IPS-20b (cell line): ENCODE measurements around the gene STRN3.

ENCODE experiments used
- H3K27ac ChIP-seq: one replicate; pipeline ENCODE4 v1.5.1; 2013; ENCODE audit warnings: low read length
- H3K27me3 ChIP-seq: 2 replicates; pipeline ENCODE4 v1.6.1; 2013; ENCODE audit warnings: mild to moderate bottlenecking, low read length, inconsistent platforms; ENCODE audit not compliant: insufficient read depth
- H3K36me3 ChIP-seq: 2 replicates; pipeline ENCODE4 v1.6.1; 2013; ENCODE audit warnings: low read depth, mild to moderate bottlenecking, inconsistent platforms, low read length, moderate library complexity; ENCODE audit not compliant: insufficient read depth
- H3K4me1 ChIP-seq: 2 replicates; pipeline ENCODE4 v1.6.1; 2013; ENCODE audit warnings: mild to moderate bottlenecking, control low read depth, inconsistent platforms, low read length, moderate library complexity; ENCODE audit not compliant: insufficient read depth
- H3K4me3 ChIP-seq: 2 replicates; pipeline ENCODE4 v1.5.1; 2013; ENCODE audit warnings: mild to moderate bottlenecking, low read length, inconsistent platforms
- H3K9ac ChIP-seq: 2 replicates; pipeline ENCODE4 v1.6.1; 2013; ENCODE audit warnings: low read depth, mild to moderate bottlenecking, inconsistent platforms, low read length, moderate library complexity
- H3K9me3 ChIP-seq: 2 replicates; pipeline ENCODE4 v1.6.1; 2013; ENCODE audit warnings: mild to moderate bottlenecking, low read depth, low read length, inconsistent platforms; ENCODE audit not compliant: insufficient read depth

The STRN3 gene

DNA sequence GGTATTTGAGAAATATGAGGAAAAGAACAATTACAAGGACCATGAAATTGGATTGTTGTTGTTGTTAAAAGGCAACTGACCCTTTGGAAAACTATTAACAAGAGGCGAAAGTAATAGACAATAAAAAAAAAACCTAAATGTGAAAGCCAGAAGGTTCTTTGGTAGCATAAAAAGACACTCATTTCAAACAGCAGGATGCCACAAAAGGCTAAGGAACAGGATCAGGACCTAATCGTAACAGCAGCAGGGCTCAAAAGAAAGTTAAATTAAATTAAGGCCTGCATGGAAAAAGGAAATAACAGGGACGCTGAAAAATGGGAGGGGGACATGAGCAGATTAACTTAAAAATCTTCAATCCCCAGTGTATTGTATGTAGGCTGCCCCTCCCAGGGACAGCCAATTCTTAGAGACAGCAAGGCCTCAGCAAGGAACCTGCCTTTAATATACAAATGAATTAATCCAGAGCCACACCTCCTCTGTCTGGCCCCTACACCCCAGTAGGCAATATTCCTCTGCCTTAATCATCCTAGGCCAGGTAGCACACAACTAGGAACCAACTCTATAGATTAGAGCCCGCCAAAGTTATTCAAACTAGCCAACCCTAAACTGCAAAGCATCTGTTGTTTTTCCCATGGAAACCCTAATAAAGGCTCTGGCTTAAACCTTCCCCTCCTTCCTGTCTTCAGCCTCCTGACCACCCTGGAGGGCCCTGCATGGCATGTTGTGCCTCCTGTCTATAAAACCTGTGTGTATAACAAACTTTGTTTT, 29.1 kb downstream of the STRN3 start:
- Histone ChIP-seq H3K9ac (peak overlapping the region; percentile 4; the same call in 1 of the 2 replicates), H3K9me3 (no peaks in the 10 kb centered on the region), H3K4me3 (peak overlapping the region; percentile 46), H3K27ac (no peak overlapping the region), H3K4me1 (peaks cover 45% of the 10 kb centered on the region), H3K27me3 (no peaks in the 10 kb centered on the region), H3K36me3 (no peaks in the 10 kb centered on the region)

DNA sequence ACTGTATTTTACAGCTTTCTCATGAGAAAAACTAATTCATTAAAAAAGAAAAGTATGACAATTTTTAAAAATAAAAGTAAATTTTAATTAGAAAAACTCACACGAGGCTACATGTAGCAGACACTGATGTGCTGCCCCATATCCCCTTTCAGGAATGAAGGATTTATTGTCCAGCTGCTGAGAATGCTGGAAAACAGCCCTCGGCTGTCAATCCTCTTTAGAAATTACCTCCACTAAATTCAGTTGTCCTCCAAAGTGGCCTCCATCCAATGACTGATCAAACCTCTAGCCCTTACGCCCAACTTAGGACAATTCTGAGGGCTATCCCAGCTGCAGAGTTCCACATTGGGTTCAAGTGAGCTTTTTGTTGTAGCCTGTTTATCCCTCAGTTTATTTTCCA, 30.5 kb downstream of the STRN3 start:
- Histone ChIP-seq H3K4me3 (no peak overlapping the region), H3K9me3 (no peaks in the 10 kb centered on the region), H3K27me3 (no peaks in the 10 kb centered on the region), H3K4me1 (peaks cover 41% of the 10 kb centered on the region), H3K36me3 (0 out of 2 replicates have a peak, but pooled peaks cover 1% of the 10 kb centered on the region), H3K27ac (no peak overlapping the region), H3K9ac (no peak overlapping the region)

DNA sequence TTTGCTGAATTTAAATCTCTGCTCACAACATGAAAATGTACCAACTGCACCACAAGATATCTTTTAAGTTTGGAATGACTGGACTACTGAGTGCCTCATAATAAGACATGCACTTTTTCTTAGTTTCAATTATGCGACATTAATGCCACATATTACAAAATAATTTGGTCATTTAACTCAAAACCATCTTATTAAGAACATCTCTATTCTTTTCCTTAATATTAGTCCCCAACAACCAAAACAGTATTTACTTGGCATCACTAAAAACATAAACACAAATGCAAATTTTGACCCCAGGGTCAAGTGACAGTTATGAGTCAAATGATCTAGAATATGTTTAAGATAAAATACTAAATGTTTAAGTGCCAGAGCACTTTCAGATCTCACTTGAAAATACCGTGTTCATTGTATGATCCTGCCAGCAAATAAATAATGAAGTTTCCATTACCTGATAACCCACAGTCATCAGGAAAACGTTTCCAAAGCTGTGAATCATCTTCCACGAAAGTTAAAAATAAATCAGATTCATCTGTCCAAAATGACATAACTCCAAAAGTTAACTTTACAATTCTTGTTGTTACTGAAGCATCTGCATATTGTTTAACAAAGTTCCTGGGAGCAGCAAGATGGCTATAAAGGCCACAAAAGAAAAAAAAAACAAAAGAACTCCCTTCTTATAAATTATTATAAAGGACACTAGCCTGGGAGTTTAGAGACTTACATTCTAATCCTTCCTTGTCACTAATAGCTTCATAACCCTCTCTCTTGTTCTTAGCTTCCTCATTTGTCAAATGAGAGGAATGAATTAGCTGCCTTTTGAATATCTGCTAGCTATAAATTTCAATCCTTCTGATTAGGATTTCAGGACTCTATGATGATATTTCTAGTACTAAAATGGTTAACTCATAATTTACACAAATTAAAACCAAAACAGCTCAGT, 31.2 kb downstream of the STRN3 start:
- H3K36me3 ChIP-seq: 0 out of 2 replicates have a peak, but pooled peaks cover 3% of the 10 kb centered on the region
- no peak overlapping the region for H3K9ac ChIP-seq
- H3K27me3 ChIP-seq: no peaks in the 10 kb centered on the region
- H3K9me3 ChIP-seq: no peaks in the 10 kb centered on the region
- H3K27ac ChIP-seq: no peak overlapping the region
- peaks cover 38% of the 10 kb centered on the region for H3K4me1 ChIP-seq
- H3K4me3 ChIP-seq: no peak overlapping the region

DNA sequence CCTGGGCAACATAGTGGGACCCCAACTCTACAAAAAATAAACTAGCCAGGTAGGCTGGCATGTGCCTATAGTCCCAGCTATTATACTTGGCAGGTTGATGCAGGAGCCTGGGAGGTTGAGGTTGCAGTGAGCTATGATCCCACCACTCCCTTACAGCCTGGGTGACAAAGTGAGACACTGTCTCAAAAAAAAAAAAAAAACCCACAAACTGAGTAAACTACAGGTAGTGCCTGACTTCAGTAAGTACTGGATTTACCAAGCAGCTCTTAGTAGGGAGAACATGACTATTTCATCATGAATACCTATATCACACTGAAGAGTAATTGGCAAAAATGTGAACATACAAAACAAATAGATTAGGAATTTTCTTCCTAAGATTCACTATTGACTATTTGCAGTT, 33.1 kb downstream of the STRN3 start:
- Histone ChIP-seq H3K4me1 (peaks cover 31% of the 10 kb centered on the region), H3K36me3 (0 out of 2 replicates have a peak, but pooled peaks cover 3% of the 10 kb centered on the region), H3K9ac (no peak overlapping the region), H3K27me3 (no peaks in the 10 kb centered on the region), H3K27ac (no peak overlapping the region), H3K9me3 (no peaks in the 10 kb centered on the region), H3K4me3 (no peak overlapping the region)

DNA sequence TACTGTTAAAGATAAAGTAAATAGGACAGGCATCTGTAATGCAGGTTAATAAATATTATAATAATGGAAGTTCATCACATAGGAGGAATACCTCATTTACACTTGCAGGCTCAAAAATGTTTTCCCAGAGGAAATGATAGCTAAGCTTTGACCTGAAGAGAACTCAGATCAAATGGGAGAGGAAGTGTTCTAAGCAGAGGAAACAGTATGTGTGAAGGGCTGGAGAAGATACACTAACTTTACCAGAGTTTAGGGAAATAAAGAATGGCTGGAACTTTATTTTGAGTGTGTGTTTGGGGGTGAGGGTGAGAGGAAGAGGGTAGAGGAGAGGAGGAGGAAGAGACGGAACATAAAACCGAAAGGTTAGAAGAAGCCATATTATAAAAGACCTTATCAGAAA, 34.8 kb downstream of the STRN3 start:
- Histone ChIP-seq H3K4me1 (peaks cover 18% of the 10 kb centered on the region; the same call in 1 of the 2 replicates), H3K36me3 (0 out of 2 replicates have a peak, but pooled peaks cover 3% of the 10 kb centered on the region), H3K9ac (no peak overlapping the region), H3K4me3 (no peak overlapping the region), H3K27me3 (no peaks in the 10 kb centered on the region), H3K9me3 (no peaks in the 10 kb centered on the region), H3K27ac (no peak overlapping the region)

- Histone ChIP-seq H3K4me1 (peaks cover 14% of the 10 kb centered on the region; the same call in 1 of the 2 replicates), H3K9ac (no peak overlapping the region), H3K4me3 (no peak overlapping the region), H3K27me3 (no peaks in the 10 kb centered on the region), H3K27ac (no peak overlapping the region), H3K9me3 (no peaks in the 10 kb centered on the region), H3K36me3 (0 out of 2 replicates have a peak, but pooled peaks cover 3% of the 10 kb centered on the region)
Observed at GRCh38 chr14:30990770-30991169, 35.4 kb downstream of the STRN3 start.

DNA sequence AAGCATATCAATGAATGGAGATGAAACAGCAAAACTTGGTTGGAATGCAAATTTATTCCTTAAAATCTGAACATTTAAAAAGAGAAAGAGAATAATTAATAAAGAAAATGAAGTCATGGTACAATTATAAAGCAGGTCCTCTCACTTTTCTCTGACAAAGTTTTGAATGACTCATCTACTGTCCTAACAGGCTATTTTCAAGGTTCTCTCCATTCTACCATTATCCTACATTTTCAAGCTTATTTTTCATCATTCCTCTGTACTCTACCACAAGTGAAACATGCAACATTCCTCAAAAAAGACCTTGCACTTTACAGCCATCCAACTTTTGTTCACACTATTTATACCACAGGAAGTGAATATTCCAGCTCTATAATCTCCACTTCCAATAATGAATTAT, 37.7 kb downstream of the STRN3 start:
- Histone ChIP-seq H3K4me1 (peaks cover 3% of the 10 kb centered on the region; the same call in 1 of the 2 replicates), H3K9me3 (no peaks in the 10 kb centered on the region), H3K4me3 (no peak overlapping the region), H3K27me3 (no peaks in the 10 kb centered on the region), H3K27ac (no peak overlapping the region), H3K36me3 (0 out of 2 replicates have a peak, but pooled peaks cover 3% of the 10 kb centered on the region), H3K9ac (no peak overlapping the region)

- Histone ChIP-seq H3K4me3 (no peak overlapping the region), H3K4me1 (no peaks in the 10 kb centered on the region), H3K36me3 (0 out of 2 replicates have a peak, but pooled peaks cover 2% of the 10 kb centered on the region), H3K27me3 (no peaks in the 10 kb centered on the region), H3K27ac (no peak overlapping the region), H3K9ac (no peak overlapping the region), H3K9me3 (no peaks in the 10 kb centered on the region)
Observed at GRCh38 chr14:30985796-30986195, 40.4 kb downstream of the STRN3 start.

DNA sequence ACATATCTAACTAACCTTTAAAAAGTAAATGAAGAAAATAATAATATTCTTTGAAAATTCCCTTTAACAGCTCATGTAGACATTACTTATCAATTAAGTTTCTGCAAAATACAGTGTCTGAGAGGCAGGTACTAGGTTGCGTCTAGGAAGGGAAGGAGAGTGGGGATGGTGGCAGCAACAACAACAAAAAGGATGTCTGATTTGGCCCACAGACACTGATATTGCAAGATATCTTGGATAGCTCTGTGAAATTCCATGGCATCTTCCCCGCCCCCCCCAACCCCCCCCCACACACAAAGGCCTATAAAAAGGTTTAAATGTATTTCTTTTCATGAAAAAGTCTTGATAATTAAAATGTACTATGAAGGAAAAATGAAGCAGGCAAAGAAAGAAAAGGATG, 42.3 kb downstream of the STRN3 start:
- H3K27me3 ChIP-seq: no peaks in the 10 kb centered on the region
- H3K27ac ChIP-seq: no peak overlapping the region
- H3K9ac ChIP-seq: no peak overlapping the region
- no peak overlapping the region for H3K4me3 ChIP-seq
- H3K36me3 ChIP-seq: no peaks in the 10 kb centered on the region
- no peaks in the 10 kb centered on the region for H3K9me3 ChIP-seq
- no peaks in the 10 kb centered on the region for H3K4me1 ChIP-seq

DNA sequence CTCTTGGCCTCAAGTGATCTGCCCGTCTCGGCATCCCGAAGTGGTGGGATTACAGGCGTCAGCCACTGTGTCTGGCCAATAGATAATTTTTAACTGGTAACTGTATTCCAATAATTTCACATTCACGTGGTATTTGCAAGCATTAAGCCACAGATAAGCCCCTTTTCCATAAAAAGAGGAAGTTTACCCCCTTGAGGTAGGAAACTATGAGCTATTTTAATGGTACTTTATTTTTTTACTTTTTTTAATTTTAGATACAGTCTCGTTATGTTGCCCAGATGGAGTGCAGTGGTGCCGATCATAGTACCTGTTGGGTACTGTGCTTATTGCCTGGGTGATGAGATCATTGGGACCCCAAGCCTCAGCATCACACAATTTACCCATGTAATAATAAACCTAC, 43.6 kb downstream of the STRN3 start:
- no peaks in the 10 kb centered on the region for H3K9me3 ChIP-seq
- no peaks in the 10 kb centered on the region for H3K36me3 ChIP-seq
- H3K27ac ChIP-seq: no peak overlapping the region
- no peak overlapping the region for H3K4me3 ChIP-seq
- H3K27me3 ChIP-seq: no peaks in the 10 kb centered on the region
- no peak overlapping the region for H3K9ac ChIP-seq
- no peaks in the 10 kb centered on the region for H3K4me1 ChIP-seq

DNA sequence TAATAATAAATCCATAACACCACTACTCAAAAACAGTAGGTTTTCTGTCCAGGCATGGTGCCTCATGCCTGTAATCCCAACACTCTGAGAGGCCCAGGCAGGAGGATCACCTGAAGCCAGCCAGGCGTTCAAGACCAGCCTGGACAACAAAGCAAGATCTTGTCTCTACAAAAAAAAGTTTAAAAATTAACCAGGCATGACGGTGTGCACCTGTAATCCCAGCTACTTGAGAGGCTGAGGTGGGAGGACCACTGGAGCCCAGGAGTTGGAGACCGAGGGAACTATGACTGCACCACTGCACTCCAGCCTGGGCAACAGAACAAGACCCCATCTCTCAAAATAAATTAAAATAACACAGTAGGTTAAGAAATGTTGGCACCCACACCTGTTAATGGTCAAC, 45.2 kb downstream of the STRN3 start:
- no peak overlapping the region for H3K4me3 ChIP-seq
- H3K9me3 ChIP-seq: no peaks in the 10 kb centered on the region
- H3K27me3 ChIP-seq: no peaks in the 10 kb centered on the region
- no peaks in the 10 kb centered on the region for H3K4me1 ChIP-seq
- H3K27ac ChIP-seq: no peak overlapping the region
- H3K36me3 ChIP-seq: no peaks in the 10 kb centered on the region
- H3K9ac ChIP-seq: no peak overlapping the region
